RWPE1 (cell line): Measurements from ENCODE around the gene IDUA.

Experiments
- CTCF ChIA-PET: fragments of 350-600 bp; sonication (Branson Sonifier 250); formaldehyde crosslinking; extraction: SDS; loops from one replicate; lab custom pipeline; 2021; lab: Yijun Ruan, JAX
- POLR2A ChIA-PET: fragments of 400-600 bp; formaldehyde crosslinking; extraction: SDS; loops from one replicate; lab custom pipeline; 2020; ENCODE audit warnings: antibody characterized with exemption; ENCODE audit not compliant: low non-redundant PET; lab: Yijun Ruan, JAX
- DNase-seq: peaks from one replicate; pipeline ENCODE4 v3.0.0; 2012; ENCODE audit warnings: low spot score
- H3K27ac ChIP-seq: fragments of 450-650 bp; 2 replicates; pipeline ENCODE4 v1.5.1; 2017
- CTCF ChIP-seq: fragments of 450-650 bp; conservative IDR thresholded peaks from 2 replicates; pipeline ENCODE4 v1.5.1; 2017; ENCODE audit warnings: low read depth, mild to moderate bottlenecking

The IDUA gene

GRCh38 chr4:1033840-1034551 lies 47.2 kb downstream of the IDUA start:
- peak overlapping the region; percentile 65 for H3K27ac ChIP-seq
- DNase-seq = no peak
- ChIA-PET CTCF (no interaction called here), POLR2A (no interaction called here)
- no peak for TF ChIP-seq CTCF

- CTCF ChIA-PET = no interaction called here
- TF ChIP-seq CTCF = no peak
- H3K27ac ChIP-seq = no peak overlapping the region; the same call in 1 of the 2 replicates
- POLR2A ChIA-PET = no interaction called here
- DNase-seq = no peak
These were observed 48.7 kb downstream of the IDUA start for GRCh38 chr4:1035510-1035909.

GRCh38 chr4:1036095-1036494 lies 49.3 kb downstream of the IDUA start:
- ChIA-PET POLR2A (no interaction called here), CTCF (no interaction called here)
- DNase-seq = no peak
- no peak overlapping the region for H3K27ac ChIP-seq
- no peak for TF ChIP-seq CTCF

GRCh38 chr4:1036976-1037810 lies 50.3 kb downstream of the IDUA start:
- POLR2A ChIA-PET = no interaction called here
- DNase-seq = no peak
- TF ChIP-seq CTCF = no peak
- H3K27ac ChIP-seq = no peak overlapping the region
- CTCF ChIA-PET = no interaction called here

GRCh38 chr4:1038948-1039492 lies 52.2 kb downstream of the IDUA start:
- CTCF ChIA-PET = interaction anchor here (0.7 kb wide), 1 partner anchor 174 kb away, joined by 4 read pairs; no protein-coding TSS in a partner anchor
- POLR2A ChIA-PET = interaction anchor here (0.9 kb wide), 1 partner anchor 28 kb away, joined by 3 read pairs; the partner anchor contains the start of gene FGFRL1
- TF ChIP-seq CTCF = no peak
- H3K27ac ChIP-seq = peak overlapping the region; percentile 97
- no peak for DNase-seq

GRCh38 chr4:1039493-1040343 lies 52.9 kb downstream of the IDUA start:
- CTCF ChIA-PET = no interaction called here
- POLR2A ChIA-PET = no interaction called here
- DNase-seq = no peak
- TF ChIP-seq CTCF = no peak
- H3K27ac ChIP-seq = peak overlapping the region; percentile 97
